Activated CD4-positive, alpha-beta T cell treated with anti-CD3 and anti-CD28 coated beads, Interleukin-10, Interleukin-2, amounts not matched to agents 100 ng/mL and 50 ng/mL, durations not matched to agents 16 hours and 8 hours (primary cell): ENCODE results near the gene ANKRD29.

Experiments used
- DNase-seq: peaks from one replicate; pipeline ENCODE4 v3.0.0-alpha.2; 2020

The ANKRD29 gene

GRCh38 chr18:23684515-23685197 lies 21.9 kb upstream of the ANKRD29 start:
- DNase-seq: no peak

- no peak for DNase-seq
These were observed 21.0 kb upstream of the ANKRD29 start for GRCh38 chr18:23683671-23684070.

- no peak for DNase-seq
These were observed 20.4 kb upstream of the ANKRD29 start for GRCh38 chr18:23683155-23683554.

GRCh38 chr18:23682472-23682871 lies 19.8 kb upstream of the ANKRD29 start:
- no peak for DNase-seq

- DNase-seq: no peak
These were observed 19.3 kb upstream of the ANKRD29 start for GRCh38 chr18:23682045-23682444.

- no peak for DNase-seq
These were observed 13.2 kb upstream of the ANKRD29 start for GRCh38 chr18:23675896-23676295.

- no peak for DNase-seq
These were observed 12.5 kb upstream of the ANKRD29 start for GRCh38 chr18:23675236-23675635.

- peak; percentile 24 for DNase-seq
These were observed 11.0 kb upstream of the ANKRD29 start for GRCh38 chr18:23673725-23674124.

GRCh38 chr18:23671564-23671963 lies 8.9 kb upstream of the ANKRD29 start:
- DNase-seq: no peak

- no peak for DNase-seq
These were observed 7.2 kb upstream of the ANKRD29 start for GRCh38 chr18:23669804-23670405.

GRCh38 chr18:23669202-23669766 lies 6.6 kb upstream of the ANKRD29 start:
- DNase-seq: no peak

- no peak for DNase-seq
These were observed 6.0 kb upstream of the ANKRD29 start for GRCh38 chr18:23668731-23669130.

- no peak for DNase-seq
These were observed 4.4 kb upstream of the ANKRD29 start for GRCh38 chr18:23667114-23667513.

- no peak for DNase-seq
These were observed 2.0 kb upstream of the ANKRD29 start for GRCh38 chr18:23664674-23665073.

- no peak for DNase-seq
These were observed 889 bp downstream of the ANKRD29 start for GRCh38 chr18:23661735-23662308.

GRCh38 chr18:23658285-23658684 lies 4.4 kb downstream of the ANKRD29 start:
- DNase-seq: no peak

- DNase-seq: no peak
These were observed 10.5 kb downstream of the ANKRD29 start for GRCh38 chr18:23652232-23652631.

- no peak for DNase-seq
These were observed 11.5 kb downstream of the ANKRD29 start for GRCh38 chr18:23650968-23651927.

- DNase-seq: no peak
These were observed 13.6 kb downstream of the ANKRD29 start for GRCh38 chr18:23648940-23649607.

- no peak for DNase-seq
These were observed 14.3 kb downstream of the ANKRD29 start for GRCh38 chr18:23648456-23648855.

GRCh38 chr18:23646282-23646681 lies 16.4 kb downstream of the ANKRD29 start:
- no peak for DNase-seq

GRCh38 chr18:23645568-23646175 lies 17.0 kb downstream of the ANKRD29 start:
- no peak for DNase-seq
